ENCODE data around the gene LDLRAD3.

DNA sequence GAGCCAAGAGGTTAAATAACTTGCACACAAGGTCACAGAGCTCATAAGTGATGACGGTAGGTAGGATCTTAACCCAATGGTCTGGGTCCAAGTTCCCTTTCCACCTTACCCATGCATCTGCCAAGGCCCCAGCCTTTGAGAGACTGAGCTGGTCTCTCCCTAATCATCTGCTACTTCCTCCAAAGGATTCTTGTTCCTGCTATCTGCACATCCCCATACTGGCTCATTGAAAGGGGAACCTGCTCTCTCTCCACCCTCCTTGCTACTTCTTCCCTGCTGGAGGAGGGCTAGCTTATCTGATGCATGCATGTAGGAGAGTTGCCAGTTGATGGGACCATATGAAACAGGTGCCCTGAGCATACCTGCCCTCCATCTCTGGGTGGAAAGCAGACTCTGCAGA is 297.6 kb downstream of the LDLRAD3 start:
- TF ChIP-seq, protein P1, sequence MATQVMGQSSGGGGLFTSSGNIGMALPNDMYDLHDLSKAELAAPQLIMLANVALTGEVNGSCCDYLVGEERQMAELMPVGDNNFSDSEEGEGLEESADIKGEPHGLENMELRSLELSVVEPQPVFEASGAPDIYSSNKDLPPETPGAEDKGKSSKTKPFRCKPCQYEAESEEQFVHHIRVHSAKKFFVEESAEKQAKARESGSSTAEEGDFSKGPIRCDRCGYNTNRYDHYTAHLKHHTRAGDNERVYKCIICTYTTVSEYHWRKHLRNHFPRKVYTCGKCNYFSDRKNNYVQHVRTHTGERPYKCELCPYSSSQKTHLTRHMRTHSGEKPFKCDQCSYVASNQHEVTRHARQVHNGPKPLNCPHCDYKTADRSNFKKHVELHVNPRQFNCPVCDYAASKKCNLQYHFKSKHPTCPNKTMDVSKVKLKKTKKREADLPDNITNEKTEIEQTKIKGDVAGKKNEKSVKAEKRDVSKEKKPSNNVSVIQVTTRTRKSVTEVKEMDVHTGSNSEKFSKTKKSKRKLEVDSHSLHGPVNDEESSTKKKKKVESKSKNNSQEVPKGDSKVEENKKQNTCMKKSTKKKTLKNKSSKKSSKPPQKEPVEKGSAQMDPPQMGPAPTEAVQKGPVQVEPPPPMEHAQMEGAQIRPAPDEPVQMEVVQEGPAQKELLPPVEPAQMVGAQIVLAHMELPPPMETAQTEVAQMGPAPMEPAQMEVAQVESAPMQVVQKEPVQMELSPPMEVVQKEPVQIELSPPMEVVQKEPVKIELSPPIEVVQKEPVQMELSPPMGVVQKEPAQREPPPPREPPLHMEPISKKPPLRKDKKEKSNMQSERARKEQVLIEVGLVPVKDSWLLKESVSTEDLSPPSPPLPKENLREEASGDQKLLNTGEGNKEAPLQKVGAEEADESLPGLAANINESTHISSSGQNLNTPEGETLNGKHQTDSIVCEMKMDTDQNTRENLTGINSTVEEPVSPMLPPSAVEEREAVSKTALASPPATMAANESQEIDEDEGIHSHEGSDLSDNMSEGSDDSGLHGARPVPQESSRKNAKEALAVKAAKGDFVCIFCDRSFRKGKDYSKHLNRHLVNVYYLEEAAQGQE (IDR thresholded peaks at IDR 0.05; ENCODE audit: insufficient read depth in 1 of 2, low read depth in 2 of 2, low read length in 1 of 2) = no peak
- TF ChIP-seq, protein P2, sequence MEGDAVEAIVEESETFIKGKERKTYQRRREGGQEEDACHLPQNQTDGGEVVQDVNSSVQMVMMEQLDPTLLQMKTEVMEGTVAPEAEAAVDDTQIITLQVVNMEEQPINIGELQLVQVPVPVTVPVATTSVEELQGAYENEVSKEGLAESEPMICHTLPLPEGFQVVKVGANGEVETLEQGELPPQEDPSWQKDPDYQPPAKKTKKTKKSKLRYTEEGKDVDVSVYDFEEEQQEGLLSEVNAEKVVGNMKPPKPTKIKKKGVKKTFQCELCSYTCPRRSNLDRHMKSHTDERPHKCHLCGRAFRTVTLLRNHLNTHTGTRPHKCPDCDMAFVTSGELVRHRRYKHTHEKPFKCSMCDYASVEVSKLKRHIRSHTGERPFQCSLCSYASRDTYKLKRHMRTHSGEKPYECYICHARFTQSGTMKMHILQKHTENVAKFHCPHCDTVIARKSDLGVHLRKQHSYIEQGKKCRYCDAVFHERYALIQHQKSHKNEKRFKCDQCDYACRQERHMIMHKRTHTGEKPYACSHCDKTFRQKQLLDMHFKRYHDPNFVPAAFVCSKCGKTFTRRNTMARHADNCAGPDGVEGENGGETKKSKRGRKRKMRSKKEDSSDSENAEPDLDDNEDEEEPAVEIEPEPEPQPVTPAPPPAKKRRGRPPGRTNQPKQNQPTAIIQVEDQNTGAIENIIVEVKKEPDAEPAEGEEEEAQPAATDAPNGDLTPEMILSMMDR (IDR thresholded peaks at IDR 0.05) = no peak

All from Panc1 (cell line).